GM12891 (cell line): ENCODE measurements around the gene SIK2.

ENCODE experiments used
- PAX5 ChIP-seq: IDR thresholded peaks from 2 replicates; pipeline ENCODE4 v1.6.1; 2011; ENCODE audit warnings: low read length, moderate library complexity, mild to moderate bottlenecking; ENCODE audit not compliant: insufficient read depth, severe bottlenecking
- POLR2A ChIP-seq: IDR thresholded peaks from 2 replicates; pipeline ENCODE4 v1.6.1; 2011; ENCODE audit warnings: low read depth, low read length, control low read depth
- POLR2AphosphoS5 ChIP-seq: IDR thresholded peaks from 2 replicates; pipeline ENCODE4 v1.6.1; 2011; ENCODE audit warnings: low read depth, low read length, control low read depth
- POU2F2 ChIP-seq: IDR thresholded peaks from 2 replicates; pipeline ENCODE4 v1.6.1; 2011; ENCODE audit warnings: low read depth, mild to moderate bottlenecking, control low read depth, low read length, moderate library complexity
- TAF1 ChIP-seq: IDR thresholded peaks from 2 replicates; pipeline ENCODE4 v1.6.1; 2011; ENCODE audit warnings: low read depth, low read length, control low read depth

GRCh38 chr11:111736181-111736590, 133.9 kb downstream of the SIK2 start:
- TF ChIP-seq POLR2A (no peak), TAF1 (no peak), POLR2AphosphoS5 (no peak), PAX5 (no peak), POU2F2 (no peak)
